Measurements from ENCODE around the gene CRMP1. TPM values are rescaled to one million over a fixed set of nuclear protein-coding genes. Genes with fewer than 3 reads are reported as not detected.

The CRMP1 gene
- total RNA-seq, 1 experiment from 2014 or later: not detected

DNA sequence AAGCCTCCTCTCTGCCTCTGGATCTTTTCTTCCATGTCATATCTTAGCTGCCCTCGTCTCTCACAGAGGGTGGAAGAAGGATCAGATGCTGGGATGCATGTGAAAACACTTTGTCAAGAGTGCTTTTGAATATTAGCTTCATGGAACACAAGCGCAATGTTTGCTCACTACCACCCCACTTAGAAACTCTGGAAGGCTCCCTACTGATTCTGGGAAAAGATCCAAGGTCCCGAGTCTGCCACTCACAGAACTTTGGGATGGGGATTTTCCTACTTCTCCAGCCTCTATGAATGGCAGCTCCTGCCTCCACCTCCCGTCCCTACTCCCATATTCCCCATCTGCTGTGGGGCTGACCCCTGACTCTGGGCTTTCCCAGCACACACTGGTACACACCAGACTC, 40.2 kb upstream of the CRMP1 start:
- H4K20me1 ChIP-seq (ENCODE audit: low read length): no peaks in the 10 kb centered on the region
- no peaks in the 10 kb centered on the region for H3F3A ChIP-seq (ENCODE audit: low read length, unreplicated experiment)
- DNase-seq (no peak), ATAC-seq (no peak)
- H3K9me3 ChIP-seq (ENCODE audit: low read length): no peaks in the 10 kb centered on the region
- H3K79me2 ChIP-seq (ENCODE audit: low read length): no peaks in the 10 kb centered on the region
- peaks cover 66% of the 10 kb centered on the region for H3K27me3 ChIP-seq (ENCODE audit: low read length)
- CTCF ChIA-PET: no interaction called here
- intact Hi-C loops (cut with micrococcal nuclease): no loop called here
- no peak overlapping the region for H2AFZ ChIP-seq (ENCODE audit: low read length)
- no peak overlapping the region for H3K27ac ChIP-seq (ENCODE audit: low read length)
- POLR2A ChIA-PET (ENCODE audit: unreplicated experiment): no interaction called here
- no peak overlapping the region for H3K4me3 ChIP-seq (ENCODE audit: low read length)
- no TSS peak for BruUV-seq (replicated peaks)
- TF ChIP-seq EZH2phosphoT487 (IDR thresholded peaks at IDR 0.05; ENCODE audit: borderline replicate concordance, low read length) (no peak), EZH2 (IDR thresholded peaks at IDR 0.05; ENCODE audit: low read length, unreplicated experiment) (no peak)
- TF ChIP-seq, protein P1, sequence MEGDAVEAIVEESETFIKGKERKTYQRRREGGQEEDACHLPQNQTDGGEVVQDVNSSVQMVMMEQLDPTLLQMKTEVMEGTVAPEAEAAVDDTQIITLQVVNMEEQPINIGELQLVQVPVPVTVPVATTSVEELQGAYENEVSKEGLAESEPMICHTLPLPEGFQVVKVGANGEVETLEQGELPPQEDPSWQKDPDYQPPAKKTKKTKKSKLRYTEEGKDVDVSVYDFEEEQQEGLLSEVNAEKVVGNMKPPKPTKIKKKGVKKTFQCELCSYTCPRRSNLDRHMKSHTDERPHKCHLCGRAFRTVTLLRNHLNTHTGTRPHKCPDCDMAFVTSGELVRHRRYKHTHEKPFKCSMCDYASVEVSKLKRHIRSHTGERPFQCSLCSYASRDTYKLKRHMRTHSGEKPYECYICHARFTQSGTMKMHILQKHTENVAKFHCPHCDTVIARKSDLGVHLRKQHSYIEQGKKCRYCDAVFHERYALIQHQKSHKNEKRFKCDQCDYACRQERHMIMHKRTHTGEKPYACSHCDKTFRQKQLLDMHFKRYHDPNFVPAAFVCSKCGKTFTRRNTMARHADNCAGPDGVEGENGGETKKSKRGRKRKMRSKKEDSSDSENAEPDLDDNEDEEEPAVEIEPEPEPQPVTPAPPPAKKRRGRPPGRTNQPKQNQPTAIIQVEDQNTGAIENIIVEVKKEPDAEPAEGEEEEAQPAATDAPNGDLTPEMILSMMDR (conservative IDR thresholded peaks at IDR 0.05; ENCODE audit: low read depth, low read length): no peak
- no peaks in the 10 kb centered on the region for H3K9me2 ChIP-seq (replicated peaks; ENCODE audit: low read length)
- H3K36me3 ChIP-seq (ENCODE audit: low read depth, low read length): no peaks in the 10 kb centered on the region
- no peak overlapping the region for H3K4me2 ChIP-seq (ENCODE audit: low read length)
- no peak overlapping the region for H3K9ac ChIP-seq (ENCODE audit: low read length)
- H3K4me1 ChIP-seq (ENCODE audit: insufficient read depth, low read length): no peaks in the 10 kb centered on the region

DNA sequence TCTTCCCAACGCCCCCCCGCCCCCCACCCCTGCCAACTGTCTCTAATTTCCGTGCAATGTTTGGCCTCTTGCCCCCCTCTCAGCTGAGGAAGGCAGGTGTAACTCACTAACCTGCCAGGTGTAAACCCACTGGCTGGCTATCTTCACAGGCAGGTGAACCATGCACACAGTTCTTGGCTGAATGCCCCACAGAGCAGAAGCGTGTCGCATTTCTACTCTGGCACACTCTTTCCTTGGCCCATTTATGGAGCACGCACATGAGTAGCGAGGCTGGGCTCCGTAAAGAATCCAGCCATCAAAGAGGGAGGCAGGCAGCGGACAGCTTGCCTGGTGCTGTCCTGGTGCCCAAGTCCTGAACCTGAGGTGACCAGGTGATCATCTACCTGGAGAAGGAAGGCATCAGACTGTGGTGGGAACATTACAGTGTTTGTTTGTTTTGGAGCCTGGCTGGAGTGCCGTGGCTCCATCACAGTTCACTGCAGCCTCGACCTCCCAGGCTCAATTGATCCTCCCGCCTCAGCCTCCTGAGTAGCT, 39.2 kb upstream of the CRMP1 start:
- ATAC-seq (no peak), DNase-seq (no peak)
- CTCF ChIA-PET: no interaction called here
- H3K27ac ChIP-seq (ENCODE audit: low read length): no peak overlapping the region
- no peaks in the 10 kb centered on the region for H3K36me3 ChIP-seq (ENCODE audit: low read depth, low read length)
- H3K9ac ChIP-seq (ENCODE audit: low read length): no peak overlapping the region
- H3K9me3 ChIP-seq (ENCODE audit: low read length): no peaks in the 10 kb centered on the region
- intact Hi-C loops (cut with micrococcal nuclease): no loop called here
- no peaks in the 10 kb centered on the region for H3K9me2 ChIP-seq (replicated peaks; ENCODE audit: low read length)
- no peak overlapping the region for H3K4me2 ChIP-seq (ENCODE audit: low read length)
- H4K20me1 ChIP-seq (ENCODE audit: low read length): no peaks in the 10 kb centered on the region
- no peaks in the 10 kb centered on the region for H3F3A ChIP-seq (ENCODE audit: low read length, unreplicated experiment)
- no peak overlapping the region for H3K4me3 ChIP-seq (ENCODE audit: low read length)
- no peak overlapping the region for H2AFZ ChIP-seq (ENCODE audit: low read length)
- no peaks in the 10 kb centered on the region for H3K79me2 ChIP-seq (ENCODE audit: low read length)
- TF ChIP-seq EZH2 (IDR thresholded peaks at IDR 0.05; ENCODE audit: low read length, unreplicated experiment): no peak
- POLR2A ChIA-PET (ENCODE audit: unreplicated experiment): no interaction called here
- BruUV-seq (replicated peaks): no TSS peak
- no peaks in the 10 kb centered on the region for H3K4me1 ChIP-seq (ENCODE audit: insufficient read depth, low read length)
- peaks cover 69% of the 10 kb centered on the region for H3K27me3 ChIP-seq (ENCODE audit: low read length)

DNA sequence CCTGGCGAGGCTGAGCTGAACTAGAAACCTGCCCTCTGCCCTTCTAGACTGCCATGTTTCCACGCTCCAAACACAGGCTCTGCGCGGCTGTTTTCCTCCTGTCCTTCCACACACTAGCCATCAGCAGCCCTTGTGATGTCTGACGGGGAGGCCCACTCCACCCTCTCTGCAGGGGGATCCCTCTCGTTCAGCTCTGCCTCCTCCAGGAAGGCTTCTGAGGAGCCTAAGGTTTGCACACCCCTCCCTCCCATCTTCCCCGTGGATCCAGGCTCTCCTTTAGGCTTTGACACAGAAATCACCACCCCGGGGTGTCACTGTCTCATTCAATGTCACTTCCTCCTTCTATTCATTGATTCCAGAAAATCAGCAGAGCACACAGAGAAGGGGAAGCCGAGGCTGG, 38.6 kb upstream of the CRMP1 start:
- no peak overlapping the region for H2AFZ ChIP-seq (ENCODE audit: low read length)
- CTCF ChIA-PET: no interaction called here
- no peaks in the 10 kb centered on the region for H3K4me1 ChIP-seq (ENCODE audit: insufficient read depth, low read length)
- no peaks in the 10 kb centered on the region for H3K36me3 ChIP-seq (ENCODE audit: low read depth, low read length)
- H3K9ac ChIP-seq (ENCODE audit: low read length): no peak overlapping the region
- ATAC-seq: no peak
- BruUV-seq (replicated peaks): no TSS peak
- no peak overlapping the region for H3K27ac ChIP-seq (ENCODE audit: low read length)
- no peaks in the 10 kb centered on the region for H4K20me1 ChIP-seq (ENCODE audit: low read length)
- POLR2A ChIA-PET (ENCODE audit: unreplicated experiment): no interaction called here
- no peaks in the 10 kb centered on the region for H3K9me2 ChIP-seq (replicated peaks; ENCODE audit: low read length)
- no peak overlapping the region for H3K4me2 ChIP-seq (ENCODE audit: low read length)
- TF ChIP-seq, protein P1 (conservative IDR thresholded peaks at IDR 0.05; ENCODE audit: low read depth, low read length): no peak
- TF ChIP-seq EZH2phosphoT487 (IDR thresholded peaks at IDR 0.05; ENCODE audit: borderline replicate concordance, low read length) (no peak), EZH2 (IDR thresholded peaks at IDR 0.05; ENCODE audit: low read length, unreplicated experiment) (no peak)
- H3F3A ChIP-seq (ENCODE audit: low read length, unreplicated experiment): no peaks in the 10 kb centered on the region
- H3K4me3 ChIP-seq (ENCODE audit: low read length): no peak overlapping the region
- peaks cover 70% of the 10 kb centered on the region for H3K27me3 ChIP-seq (ENCODE audit: low read length)
- intact Hi-C loops (cut with micrococcal nuclease): no loop called here
- H3K79me2 ChIP-seq (ENCODE audit: low read length): no peaks in the 10 kb centered on the region
- H3K9me3 ChIP-seq (ENCODE audit: low read length): no peaks in the 10 kb centered on the region
- no peak for DNase-seq

Data from PC-3 (cell line).